Osteoblast (primary cell): ENCODE results near the gene NOLC1. TPM values are rescaled to one million over a fixed set of nuclear protein-coding genes. Genes with fewer than 3 reads are reported as not detected.

Source experiments
- DNase-seq: peaks from one replicate; pipeline ENCODE4 v3.0.0; 2011; ENCODE audit warnings: low spot score, mixed read lengths; ENCODE audit not compliant: insufficient read length; ENCODE audit errors: missing footprints
- H2AFZ ChIP-seq: 2 replicates; pipeline ENCODE4 v1.6.0; 2011; ENCODE audit warnings: mild to moderate bottlenecking, low read length
- H3K27ac ChIP-seq: 2 replicates; pipeline ENCODE4 v1.5.1; 2011; ENCODE audit warnings: mild to moderate bottlenecking, low read depth, low read length, moderate library complexity
- H3K27me3 ChIP-seq: 2 replicates; pipeline ENCODE4 v1.6.0; 2012; ENCODE audit warnings: mild to moderate bottlenecking, control low read depth, inconsistent platforms, low read length, moderate library complexity; ENCODE audit not compliant: insufficient read depth
- H3K36me3 ChIP-seq: 2 replicates; pipeline ENCODE4 v1.5.1; 2011; ENCODE audit warnings: mild to moderate bottlenecking, low read length, control low read depth, moderate library complexity; ENCODE audit not compliant: insufficient read depth
- H3K4me1 ChIP-seq: 2 replicates; pipeline ENCODE4 v1.5.1; 2011; ENCODE audit warnings: mild to moderate bottlenecking, low read length, control low read depth, moderate library complexity; ENCODE audit not compliant: insufficient read depth
- H3K4me2 ChIP-seq: 2 replicates; pipeline ENCODE4 v1.6.0; 2011; ENCODE audit warnings: mild to moderate bottlenecking, low read length; ENCODE audit not compliant: insufficient read depth
- H3K4me3 ChIP-seq: fragments of 200-600 bp; sonication (generic); 3 replicates; pipeline ENCODE4 v1.5.1; 2012; ENCODE audit warnings: mild to moderate bottlenecking, low read length, inconsistent platforms; ENCODE audit not compliant: insufficient read depth
- H3K79me2 ChIP-seq: 2 replicates; pipeline ENCODE4 v1.6.0; 2012; ENCODE audit warnings: mild to moderate bottlenecking, low read length, control low read depth, inconsistent platforms; ENCODE audit not compliant: insufficient read depth
- H3K9me3 ChIP-seq: 2 replicates; pipeline ENCODE4 v1.5.1; 2011; ENCODE audit warnings: low read depth, low read length, control low read depth
- H4K20me1 ChIP-seq: 2 replicates; pipeline ENCODE4 v1.6.0; 2012; ENCODE audit warnings: mild to moderate bottlenecking, low read length, control low read depth; ENCODE audit not compliant: insufficient read depth
- CTCF ChIP-seq: IDR thresholded peaks from 2 replicates; pipeline ENCODE4 v1.5.1; 2011; ENCODE audit warnings: mild to moderate bottlenecking, low read depth, low read length, moderate library complexity; ENCODE audit errors: extremely low read depth
- total RNA-seq: library from RNA; depleted of rRNA; stranded (reverse); fragments of >200 nt; gene quantifications from 2 replicates; pipeline ENCODE4 v1.2.3, GENCODE V29; 2012

The NOLC1 gene
- total RNA-seq, 1 donor = 18.1 TPM

DNA sequence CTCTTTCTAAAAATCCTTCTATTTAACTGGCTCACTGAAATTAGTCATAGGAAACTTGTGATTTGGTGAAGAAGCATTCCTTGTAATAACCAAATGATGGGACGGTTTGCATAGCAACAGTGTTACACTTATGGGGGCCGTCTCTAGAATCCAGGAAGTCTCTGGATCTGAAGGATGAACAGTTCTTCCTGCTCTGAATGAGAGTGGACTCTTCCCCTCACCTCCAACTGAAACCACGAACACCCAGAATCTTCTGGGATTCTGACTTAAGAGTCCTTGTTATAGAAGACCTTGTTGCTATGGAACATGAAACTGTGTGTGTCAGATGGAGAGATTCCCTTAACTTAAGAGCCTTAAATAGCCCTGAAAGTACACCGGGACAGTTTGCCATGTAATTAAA lies 23.2 kb downstream of the NOLC1 start:
- DNase-seq = peak; percentile 91
- Histone ChIP-seq H3K36me3 (no peaks in the 10 kb centered on the region), H3K4me3 (peak overlapping the region; percentile 42), H3K27me3 (no peaks in the 10 kb centered on the region), H4K20me1 (no peaks in the 10 kb centered on the region), H3K4me2 (peak overlapping the region; percentile 55), H3K4me1 (peaks cover 7% of the 10 kb centered on the region), H3K27ac (peak overlapping the region; percentile 84), H2AFZ (peak overlapping the region; percentile 89), H3K9me3 (no peaks in the 10 kb centered on the region), H3K79me2 (no peaks in the 10 kb centered on the region)
- no peak for TF ChIP-seq CTCF

GRCh38 chr10:102184606-102185005 lies 32.4 kb downstream of the NOLC1 start:
- H3K79me2 ChIP-seq = no peaks in the 10 kb centered on the region
- no peak overlapping the region for H3K4me2 ChIP-seq
- no peak for TF ChIP-seq CTCF
- H3K27ac ChIP-seq = no peak overlapping the region
- no peaks in the 10 kb centered on the region for H3K36me3 ChIP-seq
- no peak overlapping the region for H2AFZ ChIP-seq
- no peaks in the 10 kb centered on the region for H3K27me3 ChIP-seq
- DNase-seq = no peak
- H4K20me1 ChIP-seq = no peaks in the 10 kb centered on the region
- H3K4me1 ChIP-seq = no peaks in the 10 kb centered on the region
- no peak overlapping the region for H3K4me3 ChIP-seq
- H3K9me3 ChIP-seq = no peaks in the 10 kb centered on the region

GRCh38 chr10:102185272-102185671 lies 33.1 kb downstream of the NOLC1 start:
- no peaks in the 10 kb centered on the region for H4K20me1 ChIP-seq
- H3K4me1 ChIP-seq = no peaks in the 10 kb centered on the region
- DNase-seq = no peak
- no peak for TF ChIP-seq CTCF
- H3K4me2 ChIP-seq = no peak overlapping the region
- H3K27me3 ChIP-seq = no peaks in the 10 kb centered on the region
- no peak overlapping the region for H2AFZ ChIP-seq
- H3K27ac ChIP-seq = no peak overlapping the region
- H3K36me3 ChIP-seq = no peaks in the 10 kb centered on the region
- H3K79me2 ChIP-seq = no peaks in the 10 kb centered on the region
- H3K9me3 ChIP-seq = no peaks in the 10 kb centered on the region
- H3K4me3 ChIP-seq = no peak overlapping the region

DNA sequence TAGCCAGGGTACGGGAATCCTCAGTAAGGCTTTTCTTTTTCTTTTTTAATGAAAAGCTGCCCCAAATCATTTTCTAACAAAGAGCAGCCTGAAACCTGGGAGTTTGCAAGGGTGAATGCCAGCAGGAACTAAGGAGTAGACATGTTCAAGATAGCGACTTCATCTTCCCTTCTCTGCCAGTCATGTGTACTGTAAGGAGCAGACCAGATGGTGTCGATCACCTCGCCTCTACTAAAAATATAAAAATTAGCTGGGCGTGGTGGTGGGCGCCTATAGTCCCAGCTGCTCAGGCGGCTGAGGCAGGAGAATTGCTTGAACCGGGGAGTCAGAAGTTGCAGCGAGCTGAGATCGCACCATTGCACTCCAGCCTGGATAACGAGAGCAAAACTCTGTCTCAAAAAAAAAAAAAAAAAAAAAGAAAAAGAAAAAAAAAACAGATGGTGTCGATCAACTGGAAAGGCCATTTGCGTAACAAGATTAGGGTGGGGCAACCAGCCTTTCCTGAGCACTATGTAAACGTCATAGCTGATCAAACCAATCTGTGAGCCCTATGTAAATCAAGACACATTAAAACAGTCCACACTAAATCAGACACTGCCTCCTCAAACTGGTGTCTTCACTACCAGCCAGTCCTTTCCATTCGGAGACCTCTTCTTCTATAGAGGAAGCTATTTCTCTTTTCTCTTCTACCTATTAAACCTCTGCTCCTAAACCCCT lies 33.8 kb downstream of the NOLC1 start:
- no peak for DNase-seq
- Histone ChIP-seq H2AFZ (no peak overlapping the region), H3K27ac (no peak overlapping the region), H4K20me1 (no peaks in the 10 kb centered on the region), H3K4me3 (no peak overlapping the region), H3K79me2 (no peaks in the 10 kb centered on the region), H3K9me3 (no peaks in the 10 kb centered on the region), H3K4me2 (no peak overlapping the region), H3K36me3 (no peaks in the 10 kb centered on the region), H3K27me3 (no peaks in the 10 kb centered on the region), H3K4me1 (no peaks in the 10 kb centered on the region)
- no peak for TF ChIP-seq CTCF
